Measurements from ENCODE around the gene KCNE1. TPM values are rescaled to one million over a fixed set of nuclear protein-coding genes. Genes with fewer than 3 reads are reported as not detected.

Gene KCNE1
- total RNA-seq, 1 experiment from 2014 or later: 0.14 TPM

GRCh38 chr21:34554227-34554626 is 42.2 kb upstream of the KCNE1 start:
- no peaks in the 10 kb centered on the region for H3K36me3 Mint-ChIP-seq (ENCODE audit: insufficient read depth, unreplicated experiment)
- H3K27me3 Mint-ChIP-seq (ENCODE audit: insufficient read depth, unreplicated experiment): no peaks in the 10 kb centered on the region
- no TSS peak for BruUV-seq (replicated peaks)
- DNase-seq (ENCODE audit: unreplicated experiment): no peak
- no peak overlapping the region for H3K27ac Mint-ChIP-seq (ENCODE audit: low read depth, unreplicated experiment)
- no peak overlapping the region for H3K4me3 Mint-ChIP-seq (ENCODE audit: unreplicated experiment)
- no peak for TF ChIP-seq CTCF (IDR thresholded peaks at IDR 0.05; ENCODE audit: unreplicated experiment)
- H3K9me3 Mint-ChIP-seq (ENCODE audit: unreplicated experiment): peaks cover 6% of the 10 kb centered on the region
- ChIA-PET CTCF (interaction anchor here (1.4 to 1.6 kb wide), 2 partner anchors 11 to 77 kb away, joined by 3 to 6 read pairs; no protein-coding TSS in a partner anchor), POLR2A (no interaction called here)
- intact Hi-C loops (cut with micrococcal nuclease): no loop called here
- H3K4me1 Mint-ChIP-seq (ENCODE audit: insufficient read depth, unreplicated experiment): peaks cover 4% of the 10 kb centered on the region

- POLR2A ChIA-PET: no interaction called here
- H3K27ac Mint-ChIP-seq (ENCODE audit: low read depth, unreplicated experiment): no peak overlapping the region
Observed at GRCh38 chr21:34553151-34553952, 41.3 kb upstream of the KCNE1 start.

GRCh38 chr21:34552360-34553098 is 40.5 kb upstream of the KCNE1 start:
- no TSS peak for BruUV-seq (replicated peaks)
- H3K27me3 Mint-ChIP-seq (ENCODE audit: insufficient read depth, unreplicated experiment): no peaks in the 10 kb centered on the region
- DNase-seq (ENCODE audit: unreplicated experiment): no peak
- peaks cover 6% of the 10 kb centered on the region for H3K9me3 Mint-ChIP-seq (ENCODE audit: unreplicated experiment)
- H3K36me3 Mint-ChIP-seq (ENCODE audit: insufficient read depth, unreplicated experiment): no peaks in the 10 kb centered on the region
- H3K4me1 Mint-ChIP-seq (ENCODE audit: insufficient read depth, unreplicated experiment): peaks cover 10% of the 10 kb centered on the region
- H3K4me3 Mint-ChIP-seq (ENCODE audit: unreplicated experiment): no peak overlapping the region
- POLR2A ChIA-PET: no interaction called here
- H3K27ac Mint-ChIP-seq (ENCODE audit: low read depth, unreplicated experiment): no peak overlapping the region
- CTCF ChIA-PET: interaction anchor here (0.5 to 1.0 kb wide), 3 partner anchors 44 to 187 kb away, joined by 3 read pairs; no protein-coding TSS in a partner anchor
- intact Hi-C loops (cut with micrococcal nuclease): no loop called here
- no peak for TF ChIP-seq CTCF (IDR thresholded peaks at IDR 0.05; ENCODE audit: unreplicated experiment)

More at GRCh38 chr21:34553151-34553952, 41.3 kb upstream of the KCNE1 start:
- H3K27me3 Mint-ChIP-seq (ENCODE audit: insufficient read depth, unreplicated experiment): no peaks in the 10 kb centered on the region
- TF ChIP-seq CTCF (IDR thresholded peaks at IDR 0.05; ENCODE audit: unreplicated experiment): no peak
- H3K9me3 Mint-ChIP-seq (ENCODE audit: unreplicated experiment): peaks cover 6% of the 10 kb centered on the region
- BruUV-seq (replicated peaks): no TSS peak
- intact Hi-C loops (cut with micrococcal nuclease): no loop called here
- CTCF ChIA-PET: interaction anchor here (0.8 to 1.4 kb wide), 3 partner anchors 10 to 188 kb away, joined by 3 to 6 read pairs (median 3); no protein-coding TSS in a partner anchor
- DNase-seq (ENCODE audit: unreplicated experiment): peak; percentile 26
- H3K36me3 Mint-ChIP-seq (ENCODE audit: insufficient read depth, unreplicated experiment): no peaks in the 10 kb centered on the region
- H3K4me1 Mint-ChIP-seq (ENCODE audit: insufficient read depth, unreplicated experiment): peaks cover 10% of the 10 kb centered on the region
- no peak overlapping the region for H3K4me3 Mint-ChIP-seq (ENCODE audit: unreplicated experiment)

- no peak overlapping the region for H3K27ac Mint-ChIP-seq (ENCODE audit: low read depth, unreplicated experiment)
- peaks cover 6% of the 10 kb centered on the region for H3K9me3 Mint-ChIP-seq (ENCODE audit: unreplicated experiment)
- TF ChIP-seq CTCF (IDR thresholded peaks at IDR 0.05; ENCODE audit: unreplicated experiment): no peak
- H3K36me3 Mint-ChIP-seq (ENCODE audit: insufficient read depth, unreplicated experiment): no peaks in the 10 kb centered on the region
- H3K4me3 Mint-ChIP-seq (ENCODE audit: unreplicated experiment): no peak overlapping the region
- BruUV-seq (replicated peaks): no TSS peak
- CTCF ChIA-PET: no interaction called here
- POLR2A ChIA-PET: no interaction called here
- no peaks in the 10 kb centered on the region for H3K27me3 Mint-ChIP-seq (ENCODE audit: insufficient read depth, unreplicated experiment)
- intact Hi-C loops (cut with micrococcal nuclease): no loop called here
- DNase-seq (ENCODE audit: unreplicated experiment): no peak
- peaks cover 15% of the 10 kb centered on the region for H3K4me1 Mint-ChIP-seq (ENCODE audit: insufficient read depth, unreplicated experiment)
Observed at GRCh38 chr21:34550182-34550799, 38.3 kb upstream of the KCNE1 start.
